HepG2 (cell line): ENCODE results near the gene ST6GAL2. TPM values are rescaled to one million over a fixed set of nuclear protein-coding genes. Genes with fewer than 3 reads are reported as not detected.

Experiments
- ATAC-seq: fragments of 200-7000 bp; cut with Tn5 transposase; 3 replicates; pipeline ENCODE4 v1.9.1; 2020; ENCODE audit warnings: mild to moderate bottlenecking, moderate library complexity
- BruUV-seq: library from RNA; stranded (reverse); fragments of 400-500 nt; replicated peaks from 2 replicates; lab custom pipeline; 2021; lab: Mats Ljungman, UMichigan
- CTCF ChIA-PET: fragments of 300-600 bp; formaldehyde crosslinking; extraction: SDS; loops from one replicate; lab custom pipeline; 2021; ENCODE audit warnings: low total read pairs, inconsistent platforms, low intra/inter-chr PET ratio; lab: Yijun Ruan, JAX
- POLR2A ChIA-PET: fragments of 350-600 bp; sonication (Branson Sonifier 250); formaldehyde crosslinking; loops from one replicate; lab custom pipeline; 2020; ENCODE audit warnings: antibody characterized with exemption, inconsistent platforms; lab: Yijun Ruan, JAX
- DNase-seq: peaks from one replicate; pipeline ENCODE4 v3.0.0-alpha.2; 2015; ENCODE audit warnings: low spot score
- FAIRE-seq: peaks from 3 replicates; lab custom pipeline; 2011; peaks lifted over from hg19 to GRCh38; lab: Jason Lieb, UNC
- H2AFZ ChIP-seq: one replicate; pipeline ENCODE4 v1.6.1; 2011; ENCODE audit warnings: low read length, inconsistent platforms
- H3K27ac ChIP-seq: fragments of 300-600 bp; 3 replicates; pipeline ENCODE4 v1.8.0; 2011; ENCODE audit warnings: mixed run types, mild to moderate bottlenecking, mixed read lengths, low read length, inconsistent platforms; ENCODE audit not compliant: insufficient read depth; ENCODE audit errors: extremely low read length
- H3K27me3 ChIP-seq, 2 experiments: fragments of 200-600 bp in 1 of 2; 2 replicates in 1 of 2; 3 replicates in 1 of 2; pipeline versions ENCODE4 v1.6.0 to v1.8.0; 2011; ENCODE audit warnings: low read length in 2 of 2, mild to moderate bottlenecking in 2 of 2, moderate library complexity in 2 of 2, inconsistent platforms in 1 of 2; ENCODE audit not compliant: insufficient read depth in 2 of 2, control insufficient read depth in 1 of 2
- H3K36me3 ChIP-seq, 2 experiments: fragments of 200-600 bp in 1 of 2; replicated peaks in 1 of 2; 2 replicates in 1 of 2; 3 replicates in 1 of 2; pipeline versions ENCODE4 v1.5.1 to v1.8.0; 2011; ENCODE audit warnings: low read length in 2 of 2, inconsistent platforms in 1 of 2; ENCODE audit not compliant: insufficient read depth in 2 of 2, control insufficient read depth in 1 of 2
- H3K4me1 ChIP-seq: 2 replicates; pipeline ENCODE4 v1.5.1; 2012; ENCODE audit warnings: low read length, inconsistent platforms; ENCODE audit not compliant: insufficient read depth
- H3K4me2 ChIP-seq: 2 replicates; pipeline ENCODE4 v1.6.0; 2011; ENCODE audit warnings: low read depth, low read length, inconsistent platforms
- H3K4me3 ChIP-seq, 3 experiments: fragments of 200-600 bp in 1 of 3; sonication (generic), shearing (Covaris generic) in 1 of 3; replicated peaks in 1 of 3; 2 replicates each; pipeline ENCODE4 v1.5.1; 2011 to 2016; ENCODE audit warnings: low read length in 3 of 3, inconsistent platforms in 2 of 3, low read depth in 2 of 3, mild to moderate bottlenecking in 2 of 3, control low read depth in 1 of 3, mixed read lengths in 1 of 3; ENCODE audit not compliant: insufficient read depth in 1 of 3
- H3K79me2 ChIP-seq: one replicate; pipeline ENCODE4 v1.6.1; 2011; ENCODE audit warnings: low read length, inconsistent platforms; ENCODE audit not compliant: insufficient read depth
- H3K9ac ChIP-seq: 2 replicates; pipeline ENCODE4 v1.6.0; 2011; ENCODE audit warnings: mild to moderate bottlenecking, low read depth, low read length, inconsistent platforms; ENCODE audit not compliant: insufficient read depth
- H3K9me3 ChIP-seq: 2 replicates; pipeline ENCODE4 v1.5.1; 2012; ENCODE audit warnings: mild to moderate bottlenecking, low read length
- H4K20me1 ChIP-seq: 2 replicates; pipeline ENCODE4 v1.6.0; 2011; ENCODE audit warnings: inconsistent platforms, mild to moderate bottlenecking, low read length, moderate library complexity; ENCODE audit not compliant: insufficient read depth
- HOXA5 ChIP-seq: sonication (generic); formaldehyde crosslinking; IDR thresholded peaks from 2 replicates; pipeline ENCODE4 v1.4.0; 2020; ENCODE audit warnings: missing genetic modification reagents
- NFYC ChIP-seq: IDR thresholded peaks from 2 replicates; pipeline ENCODE4 v1.6.1; 2016; ENCODE audit warnings: missing genetic modification reagents, missing compliant biosample characterization
- THAP11 ChIP-seq: IDR thresholded peaks from 2 replicates; pipeline ENCODE4 v1.6.1; 2016; ENCODE audit warnings: missing biosample characterization, missing genetic modification reagents
- ZNF143 ChIP-seq: sonication (generic); formaldehyde crosslinking; IDR thresholded peaks from 2 replicates; pipeline ENCODE4 v1.4.0; 2020; ENCODE audit warnings: missing genetic modification reagents
- WGBS: methylation state at CpG from one replicate; pipeline ENCODE4 v1.1.6; 2017; ENCODE audit warnings: low lambda C conversion rate; 5-methylcytosine and 5-hydroxymethylcytosine counted together
- in situ Hi-C: cut with HindIII; loops from 2 replicates; pipeline ENCODE4 v1.10.0; 2017; ENCODE audit warnings: low pct_unique_long_range_greater_than_20kb; ENCODE audit not compliant: extremely low pct_ligation_motif_present
- intact Hi-C: fragments of 100-400 bp; cut with micrococcal nuclease; formaldehyde crosslinking; loops from one replicate; pipeline ENCODE4 v1.10.0; 2022; ENCODE audit not compliant: unreplicated experiment
- polyA plus RNA-seq, 8 experiments: library from polyadenylated mRNA; depleted of rRNA in 3 of 8; stranded (reverse) in 7 of 8; unstranded in 1 of 8; fragments of >200 nt; fragmentation: Illumina TruSeq in 4 of 8; extraction: Trizol in 4 of 8; gene quantifications; 2 replicates each; pipeline versions ENCODE4 v1.2.1 to v1.2.3, GENCODE V29; 2011 to 2016; ENCODE audit warnings: low read depth in 4 of 8, missing spikeins in 1 of 8, mixed read lengths in 1 of 8; ENCODE audit not compliant: insufficient read depth in 1 of 8
- total RNA-seq, 5 experiments: library from RNA; depleted of rRNA; stranded (reverse); fragments of >200 nt; fragmentation: Illumina TruSeq; extraction: Trizol; gene quantifications; 2 replicates each; pipeline ENCODE4 v1.2.3, GENCODE V29; 2016; ENCODE audit warnings: low read depth in 1 of 5
- TF ChIP-seq, protein P1 (sequence below): sonication (generic); formaldehyde crosslinking; IDR thresholded peaks from 2 replicates; pipeline ENCODE4 v1.5.1; 2020; ENCODE audit warnings: missing genetic modification reagents, mild to moderate bottlenecking, borderline replicate concordance
- TF ChIP-seq, protein P2 (sequence below): sonication (generic); formaldehyde crosslinking; IDR thresholded peaks from 2 replicates; pipeline ENCODE4 v1.8.1; 2023; ENCODE audit warnings: missing genetic modification reagents, inconsistent platforms, borderline replicate concordance

The ST6GAL2 gene
- total and polyA plus RNA-seq, 2 of the 13 experiments (the other 11 are each of a cell fraction or from before 2014, with no cell fraction given): not detected

DNA sequence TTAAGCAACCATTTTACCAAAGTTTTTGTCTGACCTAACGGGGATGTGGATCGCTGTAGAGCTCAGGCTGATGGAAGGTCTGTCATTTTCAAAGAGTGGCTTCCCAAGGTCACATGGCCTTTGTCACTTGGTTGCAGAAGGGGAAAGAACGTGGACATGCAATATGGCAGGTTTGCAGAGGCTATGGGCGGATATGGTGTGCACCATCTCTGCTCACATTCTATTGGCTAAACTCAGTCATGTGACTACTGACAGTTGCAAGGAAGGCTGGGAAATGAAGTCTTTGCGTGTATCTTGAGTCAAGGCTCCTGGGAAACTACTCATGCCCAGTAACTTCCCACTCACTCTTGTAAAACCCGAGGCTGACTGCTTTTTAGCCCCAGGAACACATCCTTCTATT is 96.8 kb downstream of the ST6GAL2 start:
- no peak overlapping the region for H3K9ac ChIP-seq
- WGBS: 16% methylated on average over 6 of the region's 6 CpGs
- POLR2A ChIA-PET: no interaction called here
- no peak overlapping the region for H3K4me3 ChIP-seq
- H4K20me1 ChIP-seq: no peaks in the 10 kb centered on the region
- in situ Hi-C loops: no loop called here
- no peaks in the 10 kb centered on the region for H3K4me1 ChIP-seq
- TF ChIP-seq, protein P1, sequence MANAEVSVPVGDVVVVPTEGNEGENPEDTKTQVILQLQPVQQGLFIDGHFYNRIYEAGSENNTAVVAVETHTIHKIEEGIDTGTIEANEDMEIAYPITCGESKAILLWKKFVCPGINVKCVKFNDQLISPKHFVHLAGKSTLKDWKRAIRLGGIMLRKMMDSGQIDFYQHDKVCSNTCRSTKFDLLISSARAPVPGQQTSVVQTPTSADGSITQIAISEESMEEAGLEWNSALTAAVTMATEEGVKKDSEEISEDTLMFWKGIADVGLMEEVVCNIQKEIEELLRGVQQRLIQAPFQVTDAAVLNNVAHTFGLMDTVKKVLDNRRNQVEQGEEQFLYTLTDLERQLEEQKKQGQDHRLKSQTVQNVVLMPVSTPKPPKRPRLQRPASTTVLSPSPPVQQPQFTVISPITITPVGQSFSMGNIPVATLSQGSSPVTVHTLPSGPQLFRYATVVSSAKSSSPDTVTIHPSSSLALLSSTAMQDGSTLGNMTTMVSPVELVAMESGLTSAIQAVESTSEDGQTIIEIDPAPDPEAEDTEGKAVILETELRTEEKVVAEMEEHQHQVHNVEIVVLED (CRISPR knock-in tag): no peak
- TF ChIP-seq NFYC (CRISPR knock-in tag): peak; percentile 54
- TF ChIP-seq, protein P2, sequence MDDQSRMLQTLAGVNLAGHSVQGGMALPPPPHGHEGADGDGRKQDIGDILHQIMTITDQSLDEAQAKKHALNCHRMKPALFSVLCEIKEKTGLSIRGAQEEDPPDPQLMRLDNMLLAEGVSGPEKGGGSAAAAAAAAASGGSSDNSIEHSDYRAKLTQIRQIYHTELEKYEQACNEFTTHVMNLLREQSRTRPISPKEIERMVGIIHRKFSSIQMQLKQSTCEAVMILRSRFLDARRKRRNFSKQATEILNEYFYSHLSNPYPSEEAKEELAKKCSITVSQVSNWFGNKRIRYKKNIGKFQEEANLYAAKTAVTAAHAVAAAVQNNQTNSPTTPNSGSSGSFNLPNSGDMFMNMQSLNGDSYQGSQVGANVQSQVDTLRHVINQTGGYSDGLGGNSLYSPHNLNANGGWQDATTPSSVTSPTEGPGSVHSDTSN (CRISPR knock-in tag): no peak
- TF ChIP-seq HOXA5 (CRISPR knock-in tag): no peak
- TF ChIP-seq ZNF143: peak; percentile 79
- peak; percentile 42; the same call in 1 of the 2 replicates for TF ChIP-seq THAP11 (CRISPR knock-in tag)
- TF ChIP-seq, all 625 proteins: peak for 3
- Histone ChIP-seq H3K79me2 (no peaks in the 10 kb centered on the region), H2AFZ (no peak overlapping the region), H3K36me3 (no peaks in the 10 kb centered on the region), H3K9me3 (peaks cover 33% of the 10 kb centered on the region; the same call in 1 of the 2 replicates), H3K4me2 (no peak overlapping the region), H3K27ac (no peak overlapping the region), H3K27me3 (no peaks in the 10 kb centered on the region)
- no peak for DNase-seq
- intact Hi-C loops: no loop called here
- no TSS peak for BruUV-seq
- ATAC-seq: no peak
- CTCF ChIA-PET: no interaction called here
- FAIRE-seq: no peak
